Ovary (tissue), 9 donors: ENCODE measurements around the gene GPR137. TPM values are rescaled to one million over a fixed set of nuclear protein-coding genes. Genes with fewer than 3 reads are reported as not detected.
A peak's percentile ranks its signal among the peaks of the same experiment; 100 is the strongest.

Experiments used
- DNase-seq, 5 donors: peaks; one replicate each; pipeline ENCODE4 v3.0.0-alpha.2; 2019 to 2020
- H3K27ac ChIP-seq, 2 donors: fragments of 200-600 bp; one replicate each; pipeline versions ENCODE4 v1.5.1 to v1.8.0; 2019 to 2022
- H3K27me3 ChIP-seq: fragments of 200-600 bp; one replicate; pipeline ENCODE4 v1.8.0; 2022
- H3K36me3 ChIP-seq: fragments of 200-600 bp; sonication (generic); one replicate; pipeline ENCODE4 v1.5.1; 2019
- H3K4me1 ChIP-seq: one replicate; pipeline ENCODE4 v1.8.1; 2013; ENCODE audit warnings: mild to moderate bottlenecking, moderate library complexity; ENCODE audit not compliant: insufficient read depth
- H3K4me3 ChIP-seq: fragments of 200-600 bp; sonication (generic); one replicate; pipeline ENCODE4 v1.5.1; 2017
- H3K9me3 ChIP-seq, 2 donors: fragments of 200-600 bp in 1 of 2; sonication (generic) in 1 of 2; one replicate each; pipeline versions ENCODE4 v1.5.1 to v1.8.1; 2013 to 2019; ENCODE audit warnings: mild to moderate bottlenecking in 1 of 2, moderate library complexity in 1 of 2
- EP300 ChIP-seq: sonication (generic); formaldehyde crosslinking; IDR thresholded peaks from one replicate; pipeline ENCODE4 v1.6.1; 2017; ENCODE audit warnings: antibody characterized with exemption
- POLR2A ChIP-seq: fragments of 450-650 bp; IDR thresholded peaks from one replicate; pipeline ENCODE4 v1.6.1; 2017; ENCODE audit warnings: antibody characterized with exemption, mild to moderate bottlenecking, moderate library complexity
- WGBS, 3 donors: extraction: QIAGEN DNeasy Blood & Tissue Kit in 1 of 3; methylation state at CpG; one replicate each; pipeline versions ENCODE4 v1.1.5 to v1.1.7; 2013 to 2017; 5-methylcytosine and 5-hydroxymethylcytosine counted together
- intact Hi-C, 4 donors: fragments of 100-400 bp; cut with DNase I; formaldehyde crosslinking; loops; one replicate each; pipeline versions ENCODE4 v1.11.0 to v1.15.1; 2022 to 2023
- polyA plus RNA-seq, 2 donors: library from polyadenylated mRNA; stranded (reverse); fragments of 200-250 nt in 1 of 2; fragments of 350-450 nt in 1 of 2; fragmentation: Illumina TruSeq in 1 of 2; extraction: RNeasy Lipid Tissue Mini Kit (QIAGEN cat#74804) in 1 of 2; gene quantifications; one replicate each; pipeline ENCODE4 v1.2.3, GENCODE V29; 2013 to 2014
- total RNA-seq, 7 donors: library from RNA; depleted of rRNA in 2 of 7; stranded (reverse); fragments of >200 nt in 2 of 7; fragmentation: NEBNext Ultra II Directional in 3 of 7; extraction: Animal tissue kit (Norgen Biotek cat#: 25700) in 3 of 7; gene quantifications; one replicate each; pipeline versions ENCODE4 v1.1.0 to v1.2.4, GENCODE V29; 2016 to 2023
- TF ChIP-seq, protein P1 (sequence below), 3 donors: fragments of 450-650 bp in 2 of 3; fragments of 200-600 bp in 1 of 3; IDR thresholded peaks; one replicate each; pipeline versions ENCODE4 v1.5.1 to v1.8.0; 2016 to 2022; ENCODE audit warnings: antibody characterized with exemption in 3 of 3, mild to moderate bottlenecking in 1 of 3
- donor health status: DM: no; HTN: no; CAD: no; lungs with moderate emphysema.
- donor health status: DM: no; HTN: no; CAD: no.
- donor health status: Bipolar disorder and iron deficiency.
- donor health status: DM: yes; HTN: yes; CAD: no.
- donor health status: DM: no; HTN: no; CAD: no.
- donor health status: DM: yes; HTN: yes; CAD: no.

GPR137 gene
- total and polyA plus RNA-seq, 9 donors, result 3.1 to 30.9 (median 23.2) TPM

DNA sequence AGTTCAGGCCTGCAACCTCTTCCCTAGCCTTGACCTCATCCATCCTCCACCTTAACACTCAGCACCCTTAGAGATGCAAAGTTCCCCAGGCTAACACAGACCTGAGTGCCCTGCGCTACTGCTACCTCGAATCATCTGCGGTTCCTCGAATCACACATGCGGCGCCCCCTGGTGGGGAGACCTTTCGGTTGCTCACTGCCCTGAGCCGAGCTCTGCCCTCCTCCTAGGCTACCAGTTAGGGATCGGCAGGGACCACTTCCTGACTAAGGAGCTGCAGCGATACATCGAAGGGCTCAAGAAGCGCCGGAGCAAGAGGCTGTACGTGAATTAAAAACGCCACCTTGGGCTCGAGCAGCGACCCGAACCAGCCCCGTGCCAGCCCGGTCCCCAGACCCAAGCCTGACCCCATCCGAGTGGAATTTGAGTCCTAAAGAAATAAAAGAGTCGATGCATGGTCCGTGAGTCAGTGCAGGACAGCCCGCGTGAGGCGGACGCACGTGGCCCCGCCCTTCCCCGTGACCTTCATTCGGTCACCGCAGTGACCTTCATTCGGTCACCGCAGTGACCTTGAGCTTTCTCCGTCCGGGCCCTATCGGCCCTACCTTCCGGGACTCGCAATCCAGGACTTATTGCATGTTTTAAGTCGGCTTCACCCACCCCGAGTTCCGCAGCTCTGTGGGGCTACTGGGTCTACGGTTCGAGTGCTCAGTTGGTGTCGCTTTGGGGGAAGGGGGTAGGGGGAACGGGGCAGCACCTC lies 18.8 kb downstream of the GPR137 start:
- no peaks in the 10 kb centered on the region for H3K36me3 ChIP-seq
- intact Hi-C loops, result loop anchor here in 2 of 4 donors (2.0 to 5.0 kb wide), 3 partner anchors 20 to 102 kb away; partner anchors contain the start of genes BAD (in 1 of the 2), FKBP2 (in 1 of the 2) and GPR137 (in 1 of the 2)

DNA sequence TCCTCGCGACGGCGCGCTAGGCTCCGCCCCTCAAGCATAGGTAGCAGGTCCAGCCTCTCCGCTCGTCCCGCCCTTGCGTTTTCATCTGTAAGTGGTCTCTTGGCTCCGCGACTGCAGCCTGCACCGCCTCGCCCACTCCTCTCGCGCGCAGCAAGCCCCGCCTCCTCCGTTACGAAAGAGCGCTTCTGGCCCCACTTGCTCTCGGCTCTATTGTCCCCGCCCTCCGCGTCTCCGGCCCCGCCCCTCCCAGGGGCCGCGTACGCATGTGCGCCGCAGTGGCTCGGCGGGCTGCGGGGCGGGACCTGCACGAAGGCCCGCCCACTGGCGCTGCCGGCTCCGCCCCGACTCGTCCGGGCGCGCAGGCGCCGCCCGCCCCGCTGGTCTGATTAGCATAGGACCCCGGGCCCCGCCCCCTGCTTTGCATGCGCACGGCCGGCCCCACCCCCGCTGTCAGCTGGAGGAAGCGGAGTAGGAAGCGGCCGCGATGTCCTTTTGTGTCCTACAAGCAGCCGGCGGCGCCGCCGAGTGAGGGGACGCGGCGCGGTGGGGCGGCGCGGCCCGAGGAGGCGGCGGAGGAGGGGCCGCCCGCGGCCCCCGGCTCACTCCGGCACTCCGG lies 19.5 kb downstream of the GPR137 start, which contains the start of gene ESRRA:
Gene ESRRA (plus strand): TSS at position 450 of the 616 bp plus-strand sequence. CDS start 1,656 bp downstream, outside the sequence.
- WGBS, 3 donors, result 1 to 2% (median 1%) methylated on average over 30 to 79 of the region's 81 CpGs
- DNase-seq, result peak; percentile 99
- Histone ChIP-seq H3K27me3 (peaks cover 2% of the 10 kb centered on the region), H3K27ac (peak within 1 kb of the TSS in 1 of 2 donors; percentile 55), H3K4me3 (peak within 1 kb of the TSS; percentile 48), H3K36me3 (no peaks in the 10 kb centered on the region), H3K4me1 (peaks cover 10% of the 10 kb centered on the region), H3K9me3 (no peaks in the 10 kb centered on the region)
- intact Hi-C loops, result loop anchor here in 1 of 4 donors (2.0 to 5.0 kb wide), 2 partner anchors 20 to 63 kb away; partner anchors contain the start of genes BAD, FKBP2 and GPR137
- TF ChIP-seq, protein P1, sequence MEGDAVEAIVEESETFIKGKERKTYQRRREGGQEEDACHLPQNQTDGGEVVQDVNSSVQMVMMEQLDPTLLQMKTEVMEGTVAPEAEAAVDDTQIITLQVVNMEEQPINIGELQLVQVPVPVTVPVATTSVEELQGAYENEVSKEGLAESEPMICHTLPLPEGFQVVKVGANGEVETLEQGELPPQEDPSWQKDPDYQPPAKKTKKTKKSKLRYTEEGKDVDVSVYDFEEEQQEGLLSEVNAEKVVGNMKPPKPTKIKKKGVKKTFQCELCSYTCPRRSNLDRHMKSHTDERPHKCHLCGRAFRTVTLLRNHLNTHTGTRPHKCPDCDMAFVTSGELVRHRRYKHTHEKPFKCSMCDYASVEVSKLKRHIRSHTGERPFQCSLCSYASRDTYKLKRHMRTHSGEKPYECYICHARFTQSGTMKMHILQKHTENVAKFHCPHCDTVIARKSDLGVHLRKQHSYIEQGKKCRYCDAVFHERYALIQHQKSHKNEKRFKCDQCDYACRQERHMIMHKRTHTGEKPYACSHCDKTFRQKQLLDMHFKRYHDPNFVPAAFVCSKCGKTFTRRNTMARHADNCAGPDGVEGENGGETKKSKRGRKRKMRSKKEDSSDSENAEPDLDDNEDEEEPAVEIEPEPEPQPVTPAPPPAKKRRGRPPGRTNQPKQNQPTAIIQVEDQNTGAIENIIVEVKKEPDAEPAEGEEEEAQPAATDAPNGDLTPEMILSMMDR (IDR thresholded peaks at IDR 0.05), result no peak
- no peak for TF ChIP-seq EP300
- TF ChIP-seq POLR2A, result no peak

More for the DNA sequence above, 18.8 kb downstream of the GPR137 start:
- Histone ChIP-seq H3K4me3 (peak overlapping the region; percentile 48), H3K4me1 (peaks cover 13% of the 10 kb centered on the region), H3K27me3 (peaks cover 8% of the 10 kb centered on the region), H3K27ac (peak overlapping the region in 1 of 2 donors; percentile 55), H3K9me3 (no peaks in the 10 kb centered on the region)
- 0% methylated on average over 45 to 46 of the region's 46 CpGs for WGBS, 3 donors
- TF ChIP-seq EP300 (no peak), POLR2A (peak; percentile 5)
- TF ChIP-seq, protein P1 (IDR thresholded peaks at IDR 0.05), result peak; percentile 74 to 87 (median 81)
- DNase-seq, result peak; percentile 79 to 90 (median 88)

DNA sequence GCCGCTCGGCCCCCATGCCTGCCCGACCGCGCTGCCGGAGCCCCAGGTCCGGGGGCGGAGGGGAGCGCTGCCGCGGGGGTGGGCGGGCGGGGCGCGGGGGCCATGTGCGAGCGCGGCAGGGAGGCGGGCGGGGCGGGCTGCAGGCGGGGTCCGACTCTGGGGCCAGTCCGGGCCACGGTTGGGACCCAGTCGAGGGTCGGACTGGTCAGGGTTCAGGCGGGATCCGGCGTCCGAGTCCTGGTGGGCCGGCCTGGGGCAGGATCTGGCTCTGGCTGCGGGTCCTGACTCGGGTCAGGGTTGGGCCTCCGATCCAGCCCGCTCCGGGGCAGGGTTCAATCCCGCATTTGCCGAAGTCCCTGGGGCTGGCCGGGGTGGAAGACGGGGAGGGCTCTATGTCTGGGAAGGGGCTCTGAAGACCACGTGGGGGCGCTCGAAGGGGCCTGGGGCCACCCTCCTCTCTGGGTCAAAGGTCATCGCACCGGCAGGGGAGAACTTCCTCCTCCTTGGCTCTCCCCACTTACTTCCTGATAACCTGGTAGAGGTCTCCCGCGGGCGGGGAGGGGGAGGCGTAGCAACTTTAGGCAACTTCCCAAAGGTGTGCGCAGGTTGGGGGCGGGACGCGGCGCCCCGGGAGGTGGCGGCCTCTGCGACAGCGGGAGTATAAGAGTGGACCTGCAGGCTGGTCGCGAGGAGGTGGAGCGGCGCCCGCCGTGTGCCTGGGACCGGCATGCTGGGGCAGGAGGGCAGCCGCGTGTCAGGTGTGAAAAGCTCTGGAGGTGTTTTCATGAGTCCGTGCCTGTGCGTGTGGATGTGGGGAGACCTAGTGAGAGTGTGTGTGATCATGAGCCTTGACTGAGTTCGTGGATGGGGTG lies 20.3 kb downstream of the GPR137 start:
- WGBS, 3 donors, result 1 to 6% (median 2%) methylated on average over 30 to 71 of the region's 71 CpGs
- intact Hi-C loops, result loop anchor here in 1 of 4 donors (2.0 to 5.0 kb wide), 2 partner anchors 21 to 64 kb away; partner anchors contain the start of genes BAD, FKBP2 and GPR137

More for the DNA sequence above, 20.3 kb downstream of the GPR137 start:
- Histone ChIP-seq H3K9me3 (no peaks in the 10 kb centered on the region), H3K27me3 (peaks cover 2% of the 10 kb centered on the region), H3K4me1 (peaks cover 8% of the 10 kb centered on the region), H3K27ac (no peak overlapping the region), H3K36me3 (no peaks in the 10 kb centered on the region), H3K4me3 (peak overlapping the region; percentile 48)
- TF ChIP-seq POLR2A (no peak), EP300 (no peak)
- TF ChIP-seq, protein P1 (IDR thresholded peaks at IDR 0.05), result no peak
- peak; percentile 67 to 81 (median 79) for DNase-seq
